ENCODE measurements around the gene LRRTM3.

DNA sequence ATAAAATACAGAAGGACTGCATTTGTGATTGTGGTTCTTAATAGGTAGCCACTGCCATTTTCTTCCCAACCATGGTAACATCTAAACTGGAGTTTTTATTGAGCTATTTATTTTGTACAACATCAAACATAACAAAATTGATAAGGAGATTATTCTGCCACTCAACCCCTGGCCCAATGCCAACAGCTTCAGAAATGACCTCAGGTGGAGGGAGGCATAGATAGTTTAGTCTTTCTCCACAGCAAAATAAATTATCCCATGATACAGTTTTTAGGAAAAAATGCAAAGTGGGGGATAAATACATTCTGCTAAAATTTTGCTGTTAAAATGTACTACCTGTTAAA lies 57.6 kb downstream of the LRRTM3 start:
- TF ChIP-seq, protein P1, sequence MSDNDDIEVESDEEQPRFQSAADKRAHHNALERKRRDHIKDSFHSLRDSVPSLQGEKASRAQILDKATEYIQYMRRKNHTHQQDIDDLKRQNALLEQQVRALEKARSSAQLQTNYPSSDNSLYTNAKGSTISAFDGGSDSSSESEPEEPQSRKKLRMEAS (IDR thresholded peaks at IDR 0.05), result no peak
- no peak for TF ChIP-seq FOXM1 (IDR thresholded peaks at IDR 0.05; ENCODE audit: borderline replicate concordance, low read depth)
- no peak for TF ChIP-seq CEBPB (IDR thresholded peaks at IDR 0.05)
- TF ChIP-seq RAD21 (IDR thresholded peaks at IDR 0.05; ENCODE audit: low read depth), result no peak
- TF ChIP-seq TAF1 (IDR thresholded peaks at IDR 0.05; ENCODE audit: low read depth), result no peak
- no peak for TF ChIP-seq TCF12 (IDR thresholded peaks at IDR 0.05; ENCODE audit: low read depth)
- TF ChIP-seq NFIC (IDR thresholded peaks at IDR 0.05), result no peak
- TF ChIP-seq, protein P2, sequence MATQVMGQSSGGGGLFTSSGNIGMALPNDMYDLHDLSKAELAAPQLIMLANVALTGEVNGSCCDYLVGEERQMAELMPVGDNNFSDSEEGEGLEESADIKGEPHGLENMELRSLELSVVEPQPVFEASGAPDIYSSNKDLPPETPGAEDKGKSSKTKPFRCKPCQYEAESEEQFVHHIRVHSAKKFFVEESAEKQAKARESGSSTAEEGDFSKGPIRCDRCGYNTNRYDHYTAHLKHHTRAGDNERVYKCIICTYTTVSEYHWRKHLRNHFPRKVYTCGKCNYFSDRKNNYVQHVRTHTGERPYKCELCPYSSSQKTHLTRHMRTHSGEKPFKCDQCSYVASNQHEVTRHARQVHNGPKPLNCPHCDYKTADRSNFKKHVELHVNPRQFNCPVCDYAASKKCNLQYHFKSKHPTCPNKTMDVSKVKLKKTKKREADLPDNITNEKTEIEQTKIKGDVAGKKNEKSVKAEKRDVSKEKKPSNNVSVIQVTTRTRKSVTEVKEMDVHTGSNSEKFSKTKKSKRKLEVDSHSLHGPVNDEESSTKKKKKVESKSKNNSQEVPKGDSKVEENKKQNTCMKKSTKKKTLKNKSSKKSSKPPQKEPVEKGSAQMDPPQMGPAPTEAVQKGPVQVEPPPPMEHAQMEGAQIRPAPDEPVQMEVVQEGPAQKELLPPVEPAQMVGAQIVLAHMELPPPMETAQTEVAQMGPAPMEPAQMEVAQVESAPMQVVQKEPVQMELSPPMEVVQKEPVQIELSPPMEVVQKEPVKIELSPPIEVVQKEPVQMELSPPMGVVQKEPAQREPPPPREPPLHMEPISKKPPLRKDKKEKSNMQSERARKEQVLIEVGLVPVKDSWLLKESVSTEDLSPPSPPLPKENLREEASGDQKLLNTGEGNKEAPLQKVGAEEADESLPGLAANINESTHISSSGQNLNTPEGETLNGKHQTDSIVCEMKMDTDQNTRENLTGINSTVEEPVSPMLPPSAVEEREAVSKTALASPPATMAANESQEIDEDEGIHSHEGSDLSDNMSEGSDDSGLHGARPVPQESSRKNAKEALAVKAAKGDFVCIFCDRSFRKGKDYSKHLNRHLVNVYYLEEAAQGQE (IDR thresholded peaks at IDR 0.05; ENCODE audit: low read depth), result no peak
- TF ChIP-seq, protein P3, sequence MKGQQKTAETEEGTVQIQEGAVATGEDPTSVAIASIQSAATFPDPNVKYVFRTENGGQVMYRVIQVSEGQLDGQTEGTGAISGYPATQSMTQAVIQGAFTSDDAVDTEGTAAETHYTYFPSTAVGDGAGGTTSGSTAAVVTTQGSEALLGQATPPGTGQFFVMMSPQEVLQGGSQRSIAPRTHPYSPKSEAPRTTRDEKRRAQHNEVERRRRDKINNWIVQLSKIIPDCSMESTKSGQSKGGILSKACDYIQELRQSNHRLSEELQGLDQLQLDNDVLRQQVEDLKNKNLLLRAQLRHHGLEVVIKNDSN (IDR thresholded peaks at IDR 0.05), result no peak
